RWPE2 (cell line): ENCODE data around the gene HVCN1.
"Not testable (repeated sequence)": the region's sequence is repeated elsewhere in the genome, so short reads cannot be mapped to it uniquely, and the experiment has no call there.

ENCODE experiments used
- ATAC-seq: fragments of 200-7000 bp; cut with Tn5 transposase; 3 replicates; pipeline ENCODE4 v1.9.1; 2021; ENCODE audit warnings: low read depth
- DNase-seq: peaks from one replicate; pipeline ENCODE4 v3.0.0-alpha.2; 2020; ENCODE audit warnings: low spot score
- H3K27ac ChIP-seq: fragments of 450-650 bp; 2 replicates; pipeline ENCODE4 v1.5.1; 2017; ENCODE audit warnings: mild to moderate bottlenecking; ENCODE audit not compliant: poor library complexity, severe bottlenecking
- H3K27me3 ChIP-seq: fragments of 250-450 bp; sonication (Bioruptor Pico); 2 replicates; pipeline ENCODE4 v1.5.1; 2021; ENCODE audit warnings: mild to moderate bottlenecking, moderate library complexity; ENCODE audit not compliant: insufficient read depth, poor library complexity, severe bottlenecking
- H3K36me3 ChIP-seq: fragments of 250-450 bp; sonication (Bioruptor Pico); 2 replicates; pipeline ENCODE4 v1.5.1; 2020; ENCODE audit warnings: low read depth, mild to moderate bottlenecking, moderate library complexity
- H3K4me1 ChIP-seq: fragments of 250-450 bp; sonication (Bioruptor Pico); 2 replicates; pipeline ENCODE4 v1.5.1; 2021; ENCODE audit warnings: mild to moderate bottlenecking, moderate library complexity; ENCODE audit not compliant: insufficient read depth, poor library complexity, severe bottlenecking
- H3K4me3 ChIP-seq: fragments of 250-450 bp; sonication (Bioruptor Pico); 2 replicates; pipeline ENCODE4 v1.5.1; 2021; ENCODE audit warnings: mild to moderate bottlenecking, moderate library complexity; ENCODE audit not compliant: severe bottlenecking
- H3K9me3 ChIP-seq: fragments of 250-450 bp; sonication (Bioruptor Pico); 2 replicates; pipeline ENCODE4 v1.5.1; 2021; ENCODE audit warnings: mild to moderate bottlenecking, moderate library complexity; ENCODE audit not compliant: severe bottlenecking
- TF ChIP-seq, protein P1 (sequence below): fragments of 450-650 bp; IDR thresholded peaks from one replicate; pipeline ENCODE4 v1.5.1; 2017; ENCODE audit warnings: mild to moderate bottlenecking, moderate library complexity; ENCODE audit not compliant: poor library complexity, severe bottlenecking

Gene HVCN1, protein sequence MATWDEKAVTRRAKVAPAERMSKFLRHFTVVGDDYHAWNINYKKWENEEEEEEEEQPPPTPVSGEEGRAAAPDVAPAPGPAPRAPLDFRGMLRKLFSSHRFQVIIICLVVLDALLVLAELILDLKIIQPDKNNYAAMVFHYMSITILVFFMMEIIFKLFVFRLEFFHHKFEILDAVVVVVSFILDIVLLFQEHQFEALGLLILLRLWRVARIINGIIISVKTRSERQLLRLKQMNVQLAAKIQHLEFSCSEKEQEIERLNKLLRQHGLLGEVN

DNA sequence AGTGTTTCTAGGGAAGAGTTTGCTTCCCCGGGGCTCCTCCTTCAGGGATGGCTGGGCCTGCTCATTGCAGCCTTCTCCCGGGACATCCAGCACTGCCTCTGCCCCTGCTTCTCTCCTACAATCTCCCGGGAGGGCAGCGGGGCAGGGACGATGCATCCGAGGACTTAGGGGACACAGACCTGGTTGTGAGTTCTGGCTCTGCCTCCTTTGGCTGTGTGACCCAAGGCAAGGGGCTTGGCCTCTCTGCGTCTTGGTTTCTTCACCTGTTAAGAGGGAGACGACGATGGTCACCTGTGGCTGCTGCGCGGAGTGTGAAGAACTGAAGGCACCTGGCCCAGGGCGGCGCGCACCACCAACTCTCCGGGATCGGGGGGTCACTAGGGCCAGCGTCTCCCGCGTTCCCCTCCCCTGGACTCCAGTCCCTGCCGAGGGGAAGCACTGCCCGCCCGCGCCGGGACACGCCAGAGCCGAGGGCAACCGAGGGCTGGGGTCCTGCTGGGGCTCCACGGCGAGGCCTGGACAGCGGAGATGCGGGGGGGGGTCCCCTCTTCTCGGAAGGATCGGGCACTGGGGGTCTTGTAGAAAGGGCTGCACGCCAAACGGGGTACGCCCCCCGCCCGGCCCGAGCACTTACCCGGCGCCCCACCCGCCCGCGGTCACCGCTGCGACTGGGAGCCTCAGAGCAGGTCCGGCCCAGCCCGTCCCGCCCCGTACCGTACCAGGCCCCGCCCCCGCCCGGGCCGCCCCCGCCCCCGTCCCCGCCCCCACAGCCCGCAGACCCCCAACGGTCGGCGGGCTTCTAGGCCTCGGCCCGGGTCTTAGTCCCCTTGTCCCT lies at the start of gene HVCN1:
Gene HVCN1, minus strand, starts transcription at position 670 of the 835 bp plus-strand sequence. CDS start 5,870 bp downstream, outside the sequence.
- Histone ChIP-seq H3K36me3 (no peaks in the 10 kb centered on the region), H3K4me1 (no peaks in the 10 kb centered on the region), H3K9me3 (no peaks in the 10 kb centered on the region), H3K27me3 (peaks cover 13% of the 10 kb centered on the region), H3K4me3 (peak within 1 kb of the TSS; percentile 30), H3K27ac (no peak within 1 kb of the TSS)
- no peak for DNase-seq
- TF ChIP-seq, protein P1, sequence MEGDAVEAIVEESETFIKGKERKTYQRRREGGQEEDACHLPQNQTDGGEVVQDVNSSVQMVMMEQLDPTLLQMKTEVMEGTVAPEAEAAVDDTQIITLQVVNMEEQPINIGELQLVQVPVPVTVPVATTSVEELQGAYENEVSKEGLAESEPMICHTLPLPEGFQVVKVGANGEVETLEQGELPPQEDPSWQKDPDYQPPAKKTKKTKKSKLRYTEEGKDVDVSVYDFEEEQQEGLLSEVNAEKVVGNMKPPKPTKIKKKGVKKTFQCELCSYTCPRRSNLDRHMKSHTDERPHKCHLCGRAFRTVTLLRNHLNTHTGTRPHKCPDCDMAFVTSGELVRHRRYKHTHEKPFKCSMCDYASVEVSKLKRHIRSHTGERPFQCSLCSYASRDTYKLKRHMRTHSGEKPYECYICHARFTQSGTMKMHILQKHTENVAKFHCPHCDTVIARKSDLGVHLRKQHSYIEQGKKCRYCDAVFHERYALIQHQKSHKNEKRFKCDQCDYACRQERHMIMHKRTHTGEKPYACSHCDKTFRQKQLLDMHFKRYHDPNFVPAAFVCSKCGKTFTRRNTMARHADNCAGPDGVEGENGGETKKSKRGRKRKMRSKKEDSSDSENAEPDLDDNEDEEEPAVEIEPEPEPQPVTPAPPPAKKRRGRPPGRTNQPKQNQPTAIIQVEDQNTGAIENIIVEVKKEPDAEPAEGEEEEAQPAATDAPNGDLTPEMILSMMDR, result no peak
- ATAC-seq, result peak; percentile 75

DNA sequence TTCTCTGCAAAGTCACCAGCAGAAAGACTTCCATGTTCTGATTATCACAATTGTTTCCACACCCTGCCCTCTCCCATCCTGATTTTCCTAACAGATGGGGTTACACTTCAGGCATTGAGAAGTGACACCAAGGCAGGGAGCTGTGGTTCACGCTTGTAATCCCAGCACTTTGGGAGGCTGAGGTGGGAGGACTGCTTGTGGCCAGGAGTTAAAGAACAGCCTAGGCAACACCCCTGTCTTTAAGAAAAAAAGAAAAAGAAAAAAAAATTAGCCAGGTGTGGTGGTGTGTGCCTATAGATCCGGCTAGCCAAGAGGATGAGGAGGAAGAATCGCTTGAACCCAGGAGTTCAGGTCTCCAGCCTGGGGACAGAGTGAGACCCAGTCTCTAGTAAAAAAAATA lies 48.6 kb upstream of the HVCN1 start:
- DNase-seq (no peak), ATAC-seq (no peak)
- TF ChIP-seq, protein P1, result no peak
- Histone ChIP-seq H3K36me3 (peaks cover 85% of the 10 kb centered on the region), H3K9me3 (no peaks in the 10 kb centered on the region), H3K27me3 (no peaks in the 10 kb centered on the region), H3K4me3 (no peak overlapping the region), H3K4me1 (peaks cover 28% of the 10 kb centered on the region), H3K27ac (no peak overlapping the region)

DNA sequence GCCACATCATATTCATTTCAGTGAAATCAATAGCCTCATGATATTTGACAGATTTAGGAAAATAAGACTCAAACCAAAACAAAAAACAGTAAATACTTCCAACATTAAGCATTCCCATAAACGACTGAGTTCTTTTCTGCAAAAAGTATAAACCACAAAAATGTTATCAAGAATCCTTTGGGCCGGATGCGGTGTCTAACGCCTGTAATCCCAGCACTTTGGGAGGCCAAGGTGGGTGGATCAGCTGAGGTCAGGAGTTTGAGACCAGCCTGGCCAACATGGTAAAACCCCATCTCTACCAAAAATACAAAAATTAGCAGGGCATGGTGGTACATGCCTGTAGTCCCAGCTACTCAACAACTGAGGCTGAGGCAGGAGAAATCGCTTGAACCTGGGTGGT lies 48.1 kb upstream of the HVCN1 start:
- H3K4me1 ChIP-seq, result peaks cover 28% of the 10 kb centered on the region
- H3K4me3 ChIP-seq, H3K27ac ChIP-seq, DNase-seq, H3K9me3 ChIP-seq, ATAC-seq, H3K27me3 ChIP-seq: not testable (repeated sequence)
- peaks cover 89% of the 10 kb centered on the region for H3K36me3 ChIP-seq

DNA sequence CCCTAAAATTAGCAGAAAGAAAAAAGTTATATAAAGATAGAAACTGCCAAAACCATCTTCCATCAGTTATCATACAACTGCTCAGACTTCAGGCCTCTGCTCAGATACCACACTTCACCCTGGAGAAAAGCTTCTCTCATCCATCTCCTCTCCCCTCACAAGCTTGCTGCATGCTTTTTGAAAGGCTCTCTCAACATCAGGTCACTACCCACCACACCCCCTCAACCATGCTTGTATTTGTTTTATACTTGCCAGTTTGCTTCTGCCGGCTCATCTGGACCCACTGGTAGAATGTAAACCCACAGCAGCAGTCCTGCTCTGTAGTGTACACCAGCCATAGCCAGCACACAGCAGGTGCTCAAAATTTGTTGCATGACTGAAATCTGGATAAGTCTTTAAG lies 45.0 kb upstream of the HVCN1 start:
- Histone ChIP-seq H3K9me3 (no peaks in the 10 kb centered on the region), H3K4me1 (peaks cover 15% of the 10 kb centered on the region), H3K27me3 (no peaks in the 10 kb centered on the region), H3K27ac (no peak overlapping the region), H3K36me3 (peaks cover 93% of the 10 kb centered on the region), H3K4me3 (no peak overlapping the region)
- DNase-seq, result no peak
- TF ChIP-seq, protein P1, result no peak
- ATAC-seq, result no peak

DNA sequence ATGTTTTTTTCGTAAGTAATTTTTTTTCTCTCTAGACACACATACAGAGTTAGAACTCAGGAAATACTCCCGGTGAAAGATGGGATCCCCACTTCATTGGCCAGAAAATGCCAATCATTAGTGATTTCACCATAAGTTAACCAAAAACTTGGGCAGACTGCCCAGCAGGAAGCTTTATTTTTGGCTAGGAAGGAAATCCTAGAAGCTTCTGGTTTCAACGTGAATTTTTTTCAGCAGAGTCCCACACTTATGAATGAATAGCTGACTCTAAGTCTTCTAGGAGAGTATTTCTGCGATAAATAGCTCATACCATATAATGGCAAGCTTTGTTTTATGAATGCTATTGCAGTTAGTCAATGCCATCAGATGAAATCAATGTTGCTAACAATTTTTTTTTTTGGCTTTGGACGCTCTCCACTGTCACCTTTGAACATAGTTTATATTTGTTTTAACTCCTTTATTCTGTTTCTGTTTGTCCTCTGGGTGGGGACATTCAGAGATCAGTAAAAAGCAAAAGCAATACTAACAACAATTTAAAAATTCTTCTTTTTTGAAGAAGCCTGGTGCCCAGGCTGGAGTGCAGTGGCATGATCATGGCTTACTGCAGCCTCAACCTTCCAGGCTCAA lies 44.3 kb upstream of the HVCN1 start:
- peaks cover 15% of the 10 kb centered on the region for H3K4me1 ChIP-seq
- no peak overlapping the region for H3K4me3 ChIP-seq
- TF ChIP-seq, protein P1, result no peak
- H3K9me3 ChIP-seq, result no peaks in the 10 kb centered on the region
- no peaks in the 10 kb centered on the region for H3K27me3 ChIP-seq
- peaks cover 93% of the 10 kb centered on the region for H3K36me3 ChIP-seq
- DNase-seq (no peak), ATAC-seq (0 out of 3 replicates have a peak, but pooled peaks have one; percentile 35)
- no peak overlapping the region for H3K27ac ChIP-seq
